Loucy (cell line): Measurements from ENCODE around the gene GFRA1.

Experiments used
- H2AFZ ChIP-seq: fragments of 200-600 bp; sonication (generic); 2 replicates; pipeline ENCODE4 v1.6.0; 2016; ENCODE audit warnings: antibody characterized with exemption, mild to moderate bottlenecking, low read length, moderate library complexity
- H3F3A ChIP-seq: fragments of 200-600 bp; 2 replicates; pipeline ENCODE4 v1.6.0; 2016; ENCODE audit warnings: antibody characterized with exemption, low read depth, mild to moderate bottlenecking
- H3K27me3 ChIP-seq: fragments of 200-600 bp; sonication (generic); 2 replicates; pipeline ENCODE4 v1.6.1; 2014; ENCODE audit warnings: low read length, mild to moderate bottlenecking; ENCODE audit not compliant: insufficient read depth, poor library complexity, severe bottlenecking
- H3K36me3 ChIP-seq: fragments of 200-600 bp; sonication (generic); 2 replicates; pipeline ENCODE4 v1.6.1; 2016; ENCODE audit warnings: low read length; ENCODE audit not compliant: insufficient read depth
- H3K4me1 ChIP-seq: fragments of 200-600 bp; sonication (generic); 2 replicates; pipeline ENCODE4 v1.5.1; 2014; ENCODE audit warnings: low read length, mild to moderate bottlenecking; ENCODE audit not compliant: insufficient read depth, poor library complexity, severe bottlenecking
- H3K4me2 ChIP-seq: fragments of 200-600 bp; sonication (generic); 2 replicates; pipeline ENCODE4 v1.6.0; 2014; ENCODE audit warnings: antibody characterized with exemption, low read length, low read depth, mild to moderate bottlenecking; ENCODE audit not compliant: poor library complexity, severe bottlenecking
- H3K4me3 ChIP-seq: fragments of 200-600 bp; sonication (generic); 2 replicates; pipeline ENCODE4 v1.5.1; 2014; ENCODE audit warnings: low read length, mild to moderate bottlenecking, mixed read lengths; ENCODE audit not compliant: poor library complexity, severe bottlenecking
- H3K79me2 ChIP-seq: fragments of 200-600 bp; sonication (generic); 2 replicates; pipeline ENCODE4 v1.6.1; 2014; ENCODE audit warnings: low read length; ENCODE audit not compliant: insufficient read depth
- H3K9ac ChIP-seq: fragments of 200-600 bp; sonication (generic); 2 replicates; pipeline ENCODE4 v1.6.0; 2014; ENCODE audit warnings: mild to moderate bottlenecking, low read depth, low read length, moderate library complexity; ENCODE audit not compliant: poor library complexity, severe bottlenecking
- H3K9me2 ChIP-seq: fragments of 200-600 bp; sonication (generic); replicated peaks from 2 replicates; pipeline ENCODE4 v1.6.1; 2016; ENCODE audit warnings: low read depth, low read length, mixed read lengths
- H3K9me3 ChIP-seq: fragments of 200-600 bp; sonication (generic); 2 replicates; pipeline ENCODE4 v1.6.1; 2014; ENCODE audit warnings: mild to moderate bottlenecking, antibody characterized with exemption, low read length, low read depth; ENCODE audit not compliant: insufficient read depth
- H4K20me1 ChIP-seq: fragments of 200-600 bp; sonication (generic); 2 replicates; pipeline ENCODE4 v1.6.0; 2014; ENCODE audit warnings: antibody characterized with exemption, low read length, mild to moderate bottlenecking; ENCODE audit not compliant: insufficient read depth, poor library complexity, severe bottlenecking
- EZH2phosphoT487 ChIP-seq: fragments of 200-600 bp; IDR thresholded peaks from 2 replicates; pipeline ENCODE4 v1.6.1; 2018; ENCODE audit warnings: antibody characterized with exemption, mild to moderate bottlenecking, moderate library complexity, borderline replicate concordance
- TF ChIP-seq, protein P1 (sequence below): fragments of 200-600 bp; sonication (generic); conservative IDR thresholded peaks from 2 replicates; pipeline ENCODE4 v1.5.1; 2014; ENCODE audit warnings: mild to moderate bottlenecking, antibody characterized with exemption, low read length

The GFRA1 gene

DNA sequence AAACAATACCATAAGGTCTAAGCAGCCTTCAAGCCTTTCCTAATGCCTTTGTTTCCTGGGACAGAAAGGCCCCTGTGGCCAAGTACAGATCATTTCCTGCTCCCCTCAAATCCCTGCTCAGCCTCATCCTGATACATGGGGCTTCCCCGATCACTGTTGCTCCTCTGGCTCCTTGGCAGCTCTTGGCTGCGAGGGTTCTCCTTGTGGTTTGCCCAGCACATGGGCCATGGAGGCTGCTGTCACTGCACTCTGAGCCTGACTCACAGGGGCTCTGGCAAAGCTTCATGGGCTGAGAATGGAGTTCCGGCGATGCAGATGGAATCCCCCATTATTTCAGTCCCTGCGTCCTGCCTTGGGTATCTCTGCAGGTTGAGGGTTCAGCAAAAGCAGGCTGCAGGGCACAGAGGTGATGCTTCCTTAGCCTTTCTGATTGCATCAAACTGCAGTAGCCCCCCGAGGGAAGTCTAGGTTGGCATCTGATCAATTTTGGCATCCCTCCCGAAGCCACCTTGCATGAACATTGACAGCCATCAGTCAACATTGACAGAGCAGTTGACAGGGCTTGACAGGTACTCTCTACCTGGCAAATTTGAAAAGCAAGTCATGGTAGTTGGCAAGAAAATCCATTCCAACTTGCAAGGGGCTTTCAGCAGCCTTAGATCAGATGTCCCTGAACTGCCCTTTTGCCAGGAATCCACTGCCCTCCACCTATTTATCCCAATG lies 168.6 kb downstream of the GFRA1 start:
- H3K27me3 ChIP-seq = no peaks in the 10 kb centered on the region
- no peaks in the 10 kb centered on the region for H3F3A ChIP-seq
- H4K20me1 ChIP-seq = no peaks in the 10 kb centered on the region
- H3K36me3 ChIP-seq = peaks cover 27% of the 10 kb centered on the region; the same call in 1 of the 2 replicates
- no peak overlapping the region for H3K4me2 ChIP-seq
- H3K4me1 ChIP-seq = peaks cover 6% of the 10 kb centered on the region
- TF ChIP-seq, protein P1, sequence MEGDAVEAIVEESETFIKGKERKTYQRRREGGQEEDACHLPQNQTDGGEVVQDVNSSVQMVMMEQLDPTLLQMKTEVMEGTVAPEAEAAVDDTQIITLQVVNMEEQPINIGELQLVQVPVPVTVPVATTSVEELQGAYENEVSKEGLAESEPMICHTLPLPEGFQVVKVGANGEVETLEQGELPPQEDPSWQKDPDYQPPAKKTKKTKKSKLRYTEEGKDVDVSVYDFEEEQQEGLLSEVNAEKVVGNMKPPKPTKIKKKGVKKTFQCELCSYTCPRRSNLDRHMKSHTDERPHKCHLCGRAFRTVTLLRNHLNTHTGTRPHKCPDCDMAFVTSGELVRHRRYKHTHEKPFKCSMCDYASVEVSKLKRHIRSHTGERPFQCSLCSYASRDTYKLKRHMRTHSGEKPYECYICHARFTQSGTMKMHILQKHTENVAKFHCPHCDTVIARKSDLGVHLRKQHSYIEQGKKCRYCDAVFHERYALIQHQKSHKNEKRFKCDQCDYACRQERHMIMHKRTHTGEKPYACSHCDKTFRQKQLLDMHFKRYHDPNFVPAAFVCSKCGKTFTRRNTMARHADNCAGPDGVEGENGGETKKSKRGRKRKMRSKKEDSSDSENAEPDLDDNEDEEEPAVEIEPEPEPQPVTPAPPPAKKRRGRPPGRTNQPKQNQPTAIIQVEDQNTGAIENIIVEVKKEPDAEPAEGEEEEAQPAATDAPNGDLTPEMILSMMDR = no peak
- no peak for TF ChIP-seq EZH2phosphoT487
- no peak overlapping the region for H2AFZ ChIP-seq
- no peaks in the 10 kb centered on the region for H3K9me2 ChIP-seq
- H3K79me2 ChIP-seq = no peaks in the 10 kb centered on the region
- no peak overlapping the region for H3K9ac ChIP-seq
- no peak overlapping the region for H3K4me3 ChIP-seq
- no peaks in the 10 kb centered on the region for H3K9me3 ChIP-seq

DNA sequence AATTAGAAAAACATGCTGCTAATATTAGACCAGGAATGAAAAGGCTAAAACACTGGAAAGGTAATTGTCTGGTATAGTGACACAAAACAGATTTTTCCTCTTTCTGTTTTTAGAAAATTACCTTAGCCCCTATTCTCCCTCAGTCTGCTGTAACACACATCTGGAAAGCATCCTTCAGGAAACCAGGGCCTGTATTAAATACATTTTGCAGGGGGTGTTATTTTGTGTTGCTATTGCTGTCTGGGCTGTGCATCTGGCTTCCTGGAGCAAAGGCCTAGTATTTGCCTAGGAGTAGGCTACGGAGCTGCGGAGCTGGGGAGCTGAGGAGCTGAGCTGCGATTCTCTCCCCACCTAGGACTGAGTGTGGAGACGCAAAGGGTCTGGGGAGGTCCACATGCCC lies 169.3 kb downstream of the GFRA1 start:
- Histone ChIP-seq H3K4me1 (peaks cover 6% of the 10 kb centered on the region), H3K4me3 (no peak overlapping the region), H3K79me2 (no peaks in the 10 kb centered on the region), H3K36me3 (peaks cover 27% of the 10 kb centered on the region; the same call in 1 of the 2 replicates), H3K9me2 (no peaks in the 10 kb centered on the region), H3K4me2 (no peak overlapping the region), H4K20me1 (no peaks in the 10 kb centered on the region), H3K9ac (no peak overlapping the region), H2AFZ (no peak overlapping the region), H3K27me3 (no peaks in the 10 kb centered on the region), H3F3A (no peaks in the 10 kb centered on the region), H3K9me3 (no peaks in the 10 kb centered on the region)
- TF ChIP-seq EZH2phosphoT487 = no peak
- TF ChIP-seq, protein P1 = no peak

DNA sequence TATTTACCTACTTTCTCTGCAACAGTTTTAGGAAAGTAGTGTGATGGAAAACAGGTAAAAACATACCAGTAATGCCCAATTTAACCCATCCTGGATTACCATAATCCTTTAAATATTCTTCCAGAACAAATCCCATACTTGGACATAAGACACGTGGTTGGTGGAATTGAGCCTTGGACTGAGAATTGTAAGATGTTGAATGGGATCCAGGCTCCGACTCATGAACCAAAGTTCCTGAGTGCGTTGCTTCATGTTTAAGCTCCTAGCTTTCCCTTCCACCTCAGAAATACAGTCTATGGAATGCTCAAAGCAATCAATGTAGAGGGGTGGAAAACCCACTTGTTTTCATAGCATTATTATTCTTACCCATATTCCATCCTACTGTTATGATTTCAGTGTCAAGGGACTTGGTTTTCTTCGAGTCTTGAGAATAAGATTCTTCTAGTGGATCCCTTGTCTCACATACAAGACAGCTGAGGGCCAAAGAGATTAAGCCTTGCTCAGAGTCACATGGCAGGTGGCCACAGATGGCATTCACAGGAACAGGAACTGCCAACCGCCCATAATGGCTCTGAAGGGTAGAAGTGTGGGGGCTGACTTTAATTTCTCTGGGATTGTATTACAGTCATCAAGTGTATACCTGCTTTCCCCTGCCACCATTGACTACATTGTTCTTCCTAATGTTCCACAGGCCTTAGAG lies 171.2 kb downstream of the GFRA1 start:
- TF ChIP-seq, protein P1 = no peak
- no peak for TF ChIP-seq EZH2phosphoT487
- Histone ChIP-seq H3F3A (no peaks in the 10 kb centered on the region), H3K27me3 (no peaks in the 10 kb centered on the region), H2AFZ (peak overlapping the region; percentile 47; the same call in 1 of the 2 replicates), H3K9me3 (no peaks in the 10 kb centered on the region), H3K36me3 (peaks cover 26% of the 10 kb centered on the region; the same call in 1 of the 2 replicates), H3K4me3 (no peak overlapping the region), H3K4me2 (no peak overlapping the region), H3K9ac (no peak overlapping the region), H3K9me2 (no peaks in the 10 kb centered on the region), H3K4me1 (peaks cover 6% of the 10 kb centered on the region), H3K79me2 (no peaks in the 10 kb centered on the region), H4K20me1 (no peaks in the 10 kb centered on the region)
